K562 (cell line): ENCODE measurements around the gene ABI3BP.

Experiments used
- ATF6 ChIP-seq: sonication (generic); formaldehyde crosslinking; IDR thresholded peaks from 2 replicates; pipeline ENCODE4 v1.4.0; 2020; ENCODE audit warnings: mild to moderate bottlenecking, missing genetic modification reagents
- CBX2 ChIP-seq: fragments of 200-600 bp; sonication (generic); IDR thresholded peaks from one replicate; pipeline ENCODE4 v1.6.1; 2012; ENCODE audit warnings: mild to moderate bottlenecking, low read length, inconsistent platforms; ENCODE audit not compliant: insufficient read depth, poor library complexity, severe bottlenecking
- CHD2 ChIP-seq: IDR thresholded peaks from 2 replicates; pipeline ENCODE4 v1.6.1; 2011; ENCODE audit warnings: low read depth, low read length
- HNRNPLL ChIP-seq: fragments of 200-400 bp; formaldehyde crosslinking; IDR thresholded peaks from 2 replicates; pipeline ENCODE4 v1.6.1; 2017; ENCODE audit warnings: low read length, low read depth, mild to moderate bottlenecking; ENCODE audit not compliant: poor library complexity, severe bottlenecking
- MNT ChIP-seq, 2 experiments: fragments of 450-650 bp; conservative IDR thresholded peaks; 2 replicates each; pipeline ENCODE4 v1.6.1; 2017; ENCODE audit warnings: mild to moderate bottlenecking in 2 of 2, moderate library complexity in 2 of 2
- MYC ChIP-seq, 2 experiments: fragments of 250-450 bp in 1 of 2; sonication (Bioruptor Pico) in 1 of 2; IDR thresholded peaks; 2 replicates each; pipeline versions ENCODE4 v1.5.1 to v1.6.1; 2012 to 2021; ENCODE audit warnings: low read depth in 2 of 2, borderline replicate concordance in 1 of 2, improper control_type of control experiment in 1 of 2, low read length in 1 of 2, mild to moderate bottlenecking in 1 of 2, moderate library complexity in 1 of 2
- NCOA1 ChIP-seq: fragments of 450-650 bp; IDR thresholded peaks from 2 replicates; pipeline ENCODE4 v1.6.1; 2016; ENCODE audit warnings: low read depth
- POLR2A ChIP-seq: fragments of 450-650 bp; conservative IDR thresholded peaks from 2 replicates; pipeline ENCODE4 v1.6.1; 2016
- SIX5 ChIP-seq, 2 experiments: IDR thresholded peaks; 2 replicates each; pipeline ENCODE4 v1.6.1; 2011; ENCODE audit warnings: low read length in 2 of 2, borderline replicate concordance in 1 of 2, low read depth in 1 of 2, mild to moderate bottlenecking in 1 of 2, moderate library complexity in 1 of 2; ENCODE audit not compliant: insufficient read depth in 1 of 2
- SMAD4 ChIP-seq: fragments of 250-450 bp; sonication (Bioruptor Pico); conservative IDR thresholded peaks from 2 replicates; pipeline ENCODE4 v1.8.0; 2021; ENCODE audit warnings: inconsistent platforms, mild to moderate bottlenecking, moderate library complexity
- SOX6 ChIP-seq: fragments of 450-650 bp; IDR thresholded peaks from 2 replicates; pipeline ENCODE4 v1.6.1; 2014; ENCODE audit warnings: mild to moderate bottlenecking
- TRIM28 ChIP-seq: fragments of 450-650 bp; IDR thresholded peaks from 2 replicates; pipeline ENCODE4 v1.6.1; 2017
- ZBTB1 ChIP-seq: sonication (generic); formaldehyde crosslinking; IDR thresholded peaks from 2 replicates; pipeline ENCODE4 v1.8.1; 2023; ENCODE audit warnings: missing genetic modification reagents, low read depth, mild to moderate bottlenecking, borderline replicate concordance
- ZNF232 ChIP-seq: sonication (generic); formaldehyde crosslinking; IDR thresholded peaks from 2 replicates; pipeline ENCODE4 v1.8.0; 2022; ENCODE audit warnings: mild to moderate bottlenecking, missing genetic modification reagents

- TF ChIP-seq POLR2A (no peak), MYC (IDR thresholded peaks at IDR 0.05; ENCODE audit: low read depth, low read length) (no peak), MYC (CRISPR knock-in tag; IDR thresholded peaks at IDR 0.05; ENCODE audit: borderline replicate concordance, low read depth) (no peak), CBX2 (no peak), SOX6 (no peak), ZBTB1 (no peak), HNRNPLL (no peak), CHD2 (no peak), SMAD4 (CRISPR knock-in tag) (no peak), NCOA1 (no peak), MNT (conservative IDR thresholded peaks at IDR 0.05) (no peak), ATF6 (CRISPR knock-in tag) (no peak), SIX5 (IDR thresholded peaks at IDR 0.05; ENCODE audit: borderline replicate concordance in 1 of 2, insufficient read depth in 1 of 2, low read depth in 1 of 2, low read length in 2 of 2) (no peak), ZNF232 (no peak), TRIM28 (no peak)
Observed at GRCh38 chr3:100815583-100815982, 177.6 kb downstream of the ABI3BP start.
